GM13977 (cell line): ENCODE results near the gene DEDD2.

ENCODE experiments used
- DNase-seq: peaks from one replicate; pipeline ENCODE4 v3.0.0; 2012; ENCODE audit warnings: low spot score
- CTCF ChIP-seq: IDR thresholded peaks from 2 replicates; pipeline ENCODE4 v1.5.1; 2012; ENCODE audit warnings: mild to moderate bottlenecking, control low read depth; ENCODE audit not compliant: insufficient read depth; ENCODE audit errors: extremely low read depth, missing control alignments
- in situ Hi-C: fragments of 300-500 bp; cut with MboI; formaldehyde crosslinking; loops from one replicate; pipeline ENCODE4 v1.12.0; 2022; ENCODE audit warnings: low sequenced_read_pairs, low pct_unique_long_range_greater_than_20kb, mixed read lengths, inconsistent platforms; ENCODE audit not compliant: unreplicated experiment

The DEDD2 gene

DNA sequence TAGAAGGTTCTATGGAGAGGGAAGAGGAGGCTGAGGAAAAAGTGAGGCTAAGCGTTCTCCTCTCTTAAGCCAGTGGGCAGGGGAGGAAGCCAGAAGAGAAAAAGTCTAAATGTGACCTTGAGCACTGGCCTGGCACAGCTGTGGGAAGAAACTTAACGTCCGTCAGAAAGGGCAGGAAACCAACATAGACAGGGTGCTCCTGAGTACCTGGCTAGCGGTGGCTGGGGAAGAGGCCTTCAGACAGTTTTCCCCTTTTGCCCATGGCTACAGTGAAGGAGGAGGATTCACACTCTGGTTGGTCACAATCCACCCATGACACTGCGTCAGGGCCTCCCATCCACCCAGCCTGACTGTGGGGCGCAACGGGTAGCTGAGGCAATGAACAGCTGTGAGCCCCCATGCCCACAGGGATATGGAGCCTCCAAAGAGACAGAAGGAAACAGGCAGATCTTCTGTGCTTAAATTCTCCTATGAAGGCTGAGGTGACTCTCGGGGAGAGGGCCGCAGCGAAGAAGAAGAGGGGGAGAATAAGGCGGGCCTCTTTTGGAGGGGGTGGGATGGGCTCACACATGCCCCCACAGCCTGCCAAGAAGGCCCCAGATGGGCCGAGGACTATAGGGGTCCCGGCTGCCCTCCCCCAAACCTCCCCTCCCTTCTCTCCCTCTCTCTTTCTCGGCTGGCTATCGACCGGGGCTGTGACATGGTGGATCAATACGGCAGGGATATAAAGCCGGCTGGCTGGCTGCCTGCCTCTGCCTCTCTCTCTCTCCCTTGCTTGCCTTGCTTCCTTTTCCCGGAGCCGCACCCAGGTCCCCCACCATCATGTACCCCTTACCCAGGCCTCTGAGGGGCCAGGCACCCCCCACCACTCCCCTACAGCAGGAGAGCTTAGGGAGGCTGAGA, 65.4 kb downstream of the DEDD2 start:
- no peak for DNase-seq
- TF ChIP-seq CTCF: no peak
- in situ Hi-C loops: no loop called here

- in situ Hi-C loops: no loop called here
- no peak for TF ChIP-seq CTCF
- DNase-seq: no peak
Measured at GRCh38 chr19:42150911-42151361, 66.5 kb downstream of the DEDD2 start.

- no peak for DNase-seq
- TF ChIP-seq CTCF: no peak
- in situ Hi-C loops: no loop called here
Measured at GRCh38 chr19:42150364-42150763, 67.1 kb downstream of the DEDD2 start.

GRCh38 chr19:42149447-42150202, 67.9 kb downstream of the DEDD2 start:
- no peak for TF ChIP-seq CTCF
- in situ Hi-C loops: no loop called here
- DNase-seq: no peak
